Neural cell (in vitro differentiated cells): ENCODE results near the gene EN2. TPM values are rescaled to one million over a fixed set of nuclear protein-coding genes. Genes with fewer than 3 reads are reported as not detected.

ENCODE experiments used
- H2AFZ ChIP-seq: fragments of 200-600, 300-800 bp; sonication (generic), shearing (Covaris generic); 2 replicates; pipeline ENCODE4 v1.6.0; 2014; ENCODE audit warnings: low read depth, mild to moderate bottlenecking, antibody characterized with exemption, low read length, moderate library complexity
- H3F3A ChIP-seq: fragments of 200-600 bp; shearing (Covaris generic); 2 replicates; pipeline ENCODE4 v1.6.1; 2016; ENCODE audit warnings: mild to moderate bottlenecking, moderate library complexity, mixed read lengths, antibody characterized with exemption, low read length; ENCODE audit not compliant: insufficient read depth, poor library complexity, severe bottlenecking
- H3K27ac ChIP-seq: fragments of 200-600, 300-800 bp; sonication (generic), shearing (Covaris generic); 2 replicates; pipeline ENCODE4 v1.5.1; 2014; ENCODE audit warnings: mild to moderate bottlenecking, low read length, moderate library complexity
- H3K27me3 ChIP-seq: fragments of 300-800, 200-600 bp; sonication (generic), shearing (Covaris generic); 2 replicates; pipeline ENCODE4 v1.6.0; 2014; ENCODE audit warnings: mild to moderate bottlenecking, low read depth, low read length, moderate library complexity; ENCODE audit not compliant: insufficient read depth
- H3K36me3 ChIP-seq: fragments of 300-800, 200-600 bp; sonication (generic), shearing (Covaris generic); 2 replicates; pipeline ENCODE4 v1.5.1; 2014; ENCODE audit warnings: mild to moderate bottlenecking, antibody characterized with exemption, low read length, moderate library complexity; ENCODE audit not compliant: insufficient read depth
- H3K4me2 ChIP-seq: fragments of 300-800, 200-600 bp; sonication (generic), shearing (Covaris generic); 2 replicates; pipeline ENCODE4 v1.6.0; 2014; ENCODE audit warnings: mild to moderate bottlenecking, low read length
- H3K4me3 ChIP-seq: fragments of 300-800, 200-600 bp; sonication (generic), shearing (Covaris generic); 2 replicates; pipeline ENCODE4 v1.5.1; 2014; ENCODE audit warnings: mild to moderate bottlenecking, low read length, moderate library complexity
- H3K79me2 ChIP-seq: fragments of 200-600 bp; shearing (Covaris generic); replicated peaks from 2 replicates; pipeline ENCODE4 v1.6.0; 2014; ENCODE audit warnings: mild to moderate bottlenecking, low read length, moderate library complexity; ENCODE audit not compliant: insufficient read depth
- H3K9ac ChIP-seq: fragments of 300-800, 200-600 bp; sonication (generic), shearing (Covaris generic); 2 replicates; pipeline ENCODE4 v1.6.1; 2016; ENCODE audit warnings: mild to moderate bottlenecking, low read length, mixed read lengths
- H3K9me2 ChIP-seq: fragments of 200-600 bp; shearing (Covaris generic); 2 replicates; pipeline ENCODE4 v1.6.1; 2016; ENCODE audit warnings: mild to moderate bottlenecking, low read length, mixed read lengths; ENCODE audit not compliant: insufficient read depth
- H3K9me3 ChIP-seq: fragments of 200-600, 300-800 bp; sonication (generic), shearing (Covaris generic); 2 replicates; pipeline ENCODE4 v1.6.1; 2016; ENCODE audit warnings: mild to moderate bottlenecking, mixed run types, low read length, moderate library complexity, mixed read lengths
- H4K20me1 ChIP-seq: fragments of 200-600 bp; shearing (Covaris generic); 2 replicates; pipeline ENCODE4 v1.6.1; 2016; ENCODE audit warnings: mild to moderate bottlenecking, mixed run types; ENCODE audit not compliant: insufficient read depth
- EP300 ChIP-seq: fragments of 450-650 bp; conservative IDR thresholded peaks from 2 replicates; pipeline ENCODE4 v1.6.1; 2014; ENCODE audit warnings: antibody characterized with exemption, mild to moderate bottlenecking, moderate library complexity; ENCODE audit not compliant: poor library complexity, severe bottlenecking
- EZH2 ChIP-seq: fragments of 200-600, 300-800 bp; shearing (Covaris generic), sonication (generic); IDR thresholded peaks from 2 replicates; pipeline ENCODE4 v1.6.1; 2014; ENCODE audit warnings: antibody characterized with exemption, low read length, borderline replicate concordance, mild to moderate bottlenecking; ENCODE audit not compliant: insufficient read depth, poor library complexity, severe bottlenecking
- MXI1 ChIP-seq: fragments of 450-650 bp; conservative IDR thresholded peaks from 2 replicates; pipeline ENCODE4 v1.6.1; 2014; ENCODE audit warnings: antibody characterized with exemption, mild to moderate bottlenecking; ENCODE audit not compliant: poor library complexity, severe bottlenecking
- SMC3 ChIP-seq: fragments of 450-650 bp; conservative IDR thresholded peaks from 2 replicates; pipeline ENCODE4 v1.6.1; 2014; ENCODE audit warnings: antibody characterized with exemption, mild to moderate bottlenecking, moderate library complexity; ENCODE audit not compliant: poor library complexity
- TAF1 ChIP-seq: IDR thresholded peaks from 2 replicates; pipeline ENCODE4 v1.6.1; 2012; ENCODE audit warnings: low read depth
- polyA plus RNA-seq: library from polyadenylated mRNA; depleted of rRNA; stranded (reverse); fragments of >200 nt; gene quantifications from 2 replicates; pipeline ENCODE4 v1.2.3, GENCODE V29; 2014
- TF ChIP-seq, protein P1 (sequence below): fragments of 450-650 bp; IDR thresholded peaks from 2 replicates; pipeline ENCODE4 v1.5.1; 2014; ENCODE audit warnings: antibody characterized with exemption, mild to moderate bottlenecking, moderate library complexity; ENCODE audit not compliant: poor library complexity, severe bottlenecking
- TF ChIP-seq, protein P2 (sequence below): IDR thresholded peaks from 2 replicates; pipeline ENCODE4 v1.6.1; 2012; ENCODE audit warnings: borderline replicate concordance

The EN2 gene
- polyA plus RNA-seq, 1 donor from 2014 or later = not detected

DNA sequence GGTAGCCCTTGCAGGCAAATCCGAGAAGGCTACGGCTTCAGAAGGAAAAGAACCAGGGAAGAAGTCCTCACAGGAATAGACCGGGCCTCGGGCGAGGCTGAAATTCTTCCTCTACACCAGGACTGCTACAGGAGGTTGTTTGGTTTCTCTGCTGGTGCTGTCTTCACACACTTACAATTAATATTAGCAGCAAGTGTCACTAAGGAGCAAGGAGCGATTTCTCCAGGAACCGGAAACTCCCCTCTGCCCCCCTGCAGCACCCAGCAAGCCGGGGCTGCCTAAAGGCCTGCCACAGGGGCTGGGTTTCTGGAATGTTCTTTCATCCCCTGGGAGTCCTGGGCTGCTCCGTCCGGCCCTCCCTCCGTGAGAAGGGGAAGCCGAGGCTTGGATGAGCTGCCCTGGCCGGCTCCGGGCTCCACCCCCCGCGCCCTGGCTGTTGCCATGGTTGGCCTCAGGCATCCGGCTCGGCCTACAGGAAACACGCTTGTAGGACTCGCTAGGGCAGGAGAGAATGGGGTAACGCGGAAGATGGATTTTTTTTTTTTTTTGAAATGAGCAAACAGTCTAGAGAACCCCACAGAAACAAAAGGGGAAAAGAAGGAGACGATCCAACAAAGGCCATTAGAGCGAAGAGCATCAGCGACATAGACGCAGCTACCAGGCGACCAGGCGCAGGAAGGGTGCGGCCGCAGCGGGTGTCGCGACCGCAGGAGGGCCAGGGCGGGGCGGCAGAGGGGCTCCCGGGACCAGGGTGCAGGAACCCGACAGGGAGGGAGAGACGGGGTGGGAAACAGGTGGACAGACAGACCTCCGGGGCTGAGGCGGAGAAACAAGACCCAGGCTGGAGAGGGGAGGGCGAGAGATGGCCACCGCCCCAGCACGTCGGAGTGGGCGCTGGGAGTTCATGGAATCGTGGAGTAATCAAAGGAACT is 33.0 kb downstream of the EN2 start:
- no peak overlapping the region for H3K9ac ChIP-seq
- H3K36me3 ChIP-seq = no peaks in the 10 kb centered on the region
- no peaks in the 10 kb centered on the region for H3K9me3 ChIP-seq
- no peak overlapping the region for H3K4me3 ChIP-seq
- peaks cover 10% of the 10 kb centered on the region for H3K27me3 ChIP-seq
- no peak overlapping the region for H2AFZ ChIP-seq
- no peaks in the 10 kb centered on the region for H4K20me1 ChIP-seq
- no peak overlapping the region for H3K27ac ChIP-seq
- no peaks in the 10 kb centered on the region for H3F3A ChIP-seq
- TF ChIP-seq, protein P1, sequence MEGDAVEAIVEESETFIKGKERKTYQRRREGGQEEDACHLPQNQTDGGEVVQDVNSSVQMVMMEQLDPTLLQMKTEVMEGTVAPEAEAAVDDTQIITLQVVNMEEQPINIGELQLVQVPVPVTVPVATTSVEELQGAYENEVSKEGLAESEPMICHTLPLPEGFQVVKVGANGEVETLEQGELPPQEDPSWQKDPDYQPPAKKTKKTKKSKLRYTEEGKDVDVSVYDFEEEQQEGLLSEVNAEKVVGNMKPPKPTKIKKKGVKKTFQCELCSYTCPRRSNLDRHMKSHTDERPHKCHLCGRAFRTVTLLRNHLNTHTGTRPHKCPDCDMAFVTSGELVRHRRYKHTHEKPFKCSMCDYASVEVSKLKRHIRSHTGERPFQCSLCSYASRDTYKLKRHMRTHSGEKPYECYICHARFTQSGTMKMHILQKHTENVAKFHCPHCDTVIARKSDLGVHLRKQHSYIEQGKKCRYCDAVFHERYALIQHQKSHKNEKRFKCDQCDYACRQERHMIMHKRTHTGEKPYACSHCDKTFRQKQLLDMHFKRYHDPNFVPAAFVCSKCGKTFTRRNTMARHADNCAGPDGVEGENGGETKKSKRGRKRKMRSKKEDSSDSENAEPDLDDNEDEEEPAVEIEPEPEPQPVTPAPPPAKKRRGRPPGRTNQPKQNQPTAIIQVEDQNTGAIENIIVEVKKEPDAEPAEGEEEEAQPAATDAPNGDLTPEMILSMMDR = no peak
- TF ChIP-seq SMC3 = no peak
- no peak for TF ChIP-seq EP300
- no peak for TF ChIP-seq MXI1
- no peaks in the 10 kb centered on the region for H3K79me2 ChIP-seq
- H3K9me2 ChIP-seq = no peaks in the 10 kb centered on the region
- H3K4me2 ChIP-seq = no peak overlapping the region

DNA sequence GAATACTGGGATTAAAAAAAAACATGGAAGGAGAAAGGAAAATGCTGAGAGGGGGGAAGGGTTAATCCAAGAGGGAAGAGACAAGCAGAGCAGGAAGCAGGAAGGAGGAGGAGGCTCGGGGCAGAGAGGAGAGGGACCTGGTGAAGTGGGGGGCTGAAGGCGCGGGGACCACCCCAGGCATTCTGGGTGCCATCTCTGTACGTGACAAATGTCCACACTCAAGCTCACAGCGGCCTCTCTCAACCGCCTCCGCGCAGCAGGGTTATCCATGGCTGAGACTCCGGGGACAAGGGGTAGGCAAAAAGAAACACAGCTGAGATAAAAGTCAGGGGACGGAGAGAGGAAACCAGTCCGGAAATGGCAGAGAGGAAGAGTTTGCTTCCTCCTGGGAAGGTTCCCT is 33.9 kb downstream of the EN2 start:
- no peak overlapping the region for H2AFZ ChIP-seq
- H3K27me3 ChIP-seq = peaks cover 10% of the 10 kb centered on the region

More for the DNA sequence above, 33.9 kb downstream of the EN2 start:
- H3F3A ChIP-seq = no peaks in the 10 kb centered on the region
- H3K36me3 ChIP-seq = no peaks in the 10 kb centered on the region
- no peaks in the 10 kb centered on the region for H3K9me3 ChIP-seq
- H3K9me2 ChIP-seq = no peaks in the 10 kb centered on the region
- H3K4me3 ChIP-seq = no peak overlapping the region
- H4K20me1 ChIP-seq = no peaks in the 10 kb centered on the region
- H3K9ac ChIP-seq = no peak overlapping the region
- H3K79me2 ChIP-seq = no peaks in the 10 kb centered on the region
- H3K27ac ChIP-seq = no peak overlapping the region
- H3K4me2 ChIP-seq = no peak overlapping the region
- TF ChIP-seq, protein P2, sequence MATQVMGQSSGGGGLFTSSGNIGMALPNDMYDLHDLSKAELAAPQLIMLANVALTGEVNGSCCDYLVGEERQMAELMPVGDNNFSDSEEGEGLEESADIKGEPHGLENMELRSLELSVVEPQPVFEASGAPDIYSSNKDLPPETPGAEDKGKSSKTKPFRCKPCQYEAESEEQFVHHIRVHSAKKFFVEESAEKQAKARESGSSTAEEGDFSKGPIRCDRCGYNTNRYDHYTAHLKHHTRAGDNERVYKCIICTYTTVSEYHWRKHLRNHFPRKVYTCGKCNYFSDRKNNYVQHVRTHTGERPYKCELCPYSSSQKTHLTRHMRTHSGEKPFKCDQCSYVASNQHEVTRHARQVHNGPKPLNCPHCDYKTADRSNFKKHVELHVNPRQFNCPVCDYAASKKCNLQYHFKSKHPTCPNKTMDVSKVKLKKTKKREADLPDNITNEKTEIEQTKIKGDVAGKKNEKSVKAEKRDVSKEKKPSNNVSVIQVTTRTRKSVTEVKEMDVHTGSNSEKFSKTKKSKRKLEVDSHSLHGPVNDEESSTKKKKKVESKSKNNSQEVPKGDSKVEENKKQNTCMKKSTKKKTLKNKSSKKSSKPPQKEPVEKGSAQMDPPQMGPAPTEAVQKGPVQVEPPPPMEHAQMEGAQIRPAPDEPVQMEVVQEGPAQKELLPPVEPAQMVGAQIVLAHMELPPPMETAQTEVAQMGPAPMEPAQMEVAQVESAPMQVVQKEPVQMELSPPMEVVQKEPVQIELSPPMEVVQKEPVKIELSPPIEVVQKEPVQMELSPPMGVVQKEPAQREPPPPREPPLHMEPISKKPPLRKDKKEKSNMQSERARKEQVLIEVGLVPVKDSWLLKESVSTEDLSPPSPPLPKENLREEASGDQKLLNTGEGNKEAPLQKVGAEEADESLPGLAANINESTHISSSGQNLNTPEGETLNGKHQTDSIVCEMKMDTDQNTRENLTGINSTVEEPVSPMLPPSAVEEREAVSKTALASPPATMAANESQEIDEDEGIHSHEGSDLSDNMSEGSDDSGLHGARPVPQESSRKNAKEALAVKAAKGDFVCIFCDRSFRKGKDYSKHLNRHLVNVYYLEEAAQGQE = no peak
- no peak for TF ChIP-seq EZH2
- TF ChIP-seq EP300 = no peak
- no peak for TF ChIP-seq TAF1
- TF ChIP-seq, protein P1 = no peak
